AG09319 (cell line): ENCODE results near the gene MAGEB17.

Experiments used
- DNase-seq: peaks from one replicate; pipeline ENCODE4 v3.0.0-alpha.2; 2010; ENCODE audit warnings: low read depth; ENCODE audit errors: extremely low read depth
- TF ChIP-seq, protein P1 (sequence below): IDR thresholded peaks from 2 replicates; pipeline ENCODE4 v1.5.1; 2011; ENCODE audit warnings: low read depth, mild to moderate bottlenecking, inconsistent platforms, low read length, moderate library complexity

Gene MAGEB17

DNA sequence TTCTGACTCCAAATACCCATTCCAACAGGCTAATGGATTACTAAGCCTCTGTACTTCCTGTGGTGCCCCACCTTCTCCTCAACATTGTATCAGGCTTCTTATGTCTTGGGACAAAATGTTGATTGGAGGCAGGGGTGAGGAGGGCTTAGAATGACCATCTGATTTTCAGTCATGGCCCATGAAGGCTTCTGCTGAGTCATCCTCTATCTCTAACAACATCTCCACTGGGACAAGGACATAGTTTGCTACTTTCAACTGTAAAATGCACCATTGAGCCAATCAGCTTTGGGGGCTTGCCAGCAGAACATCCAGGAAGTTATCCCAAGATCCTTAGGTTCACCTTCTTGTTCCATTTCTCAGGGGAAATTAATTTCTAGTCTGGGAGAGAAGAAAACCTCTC lies 29.5 kb downstream of the MAGEB17 start:
- TF ChIP-seq, protein P1, sequence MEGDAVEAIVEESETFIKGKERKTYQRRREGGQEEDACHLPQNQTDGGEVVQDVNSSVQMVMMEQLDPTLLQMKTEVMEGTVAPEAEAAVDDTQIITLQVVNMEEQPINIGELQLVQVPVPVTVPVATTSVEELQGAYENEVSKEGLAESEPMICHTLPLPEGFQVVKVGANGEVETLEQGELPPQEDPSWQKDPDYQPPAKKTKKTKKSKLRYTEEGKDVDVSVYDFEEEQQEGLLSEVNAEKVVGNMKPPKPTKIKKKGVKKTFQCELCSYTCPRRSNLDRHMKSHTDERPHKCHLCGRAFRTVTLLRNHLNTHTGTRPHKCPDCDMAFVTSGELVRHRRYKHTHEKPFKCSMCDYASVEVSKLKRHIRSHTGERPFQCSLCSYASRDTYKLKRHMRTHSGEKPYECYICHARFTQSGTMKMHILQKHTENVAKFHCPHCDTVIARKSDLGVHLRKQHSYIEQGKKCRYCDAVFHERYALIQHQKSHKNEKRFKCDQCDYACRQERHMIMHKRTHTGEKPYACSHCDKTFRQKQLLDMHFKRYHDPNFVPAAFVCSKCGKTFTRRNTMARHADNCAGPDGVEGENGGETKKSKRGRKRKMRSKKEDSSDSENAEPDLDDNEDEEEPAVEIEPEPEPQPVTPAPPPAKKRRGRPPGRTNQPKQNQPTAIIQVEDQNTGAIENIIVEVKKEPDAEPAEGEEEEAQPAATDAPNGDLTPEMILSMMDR, result no peak

GRCh38 chrX:16199343-16199742 lies 32.1 kb downstream of the MAGEB17 start:
- no peak for DNase-seq
- TF ChIP-seq, protein P1, result no peak

More for the DNA sequence above, 29.5 kb downstream of the MAGEB17 start:
- DNase-seq, result no peak

GRCh38 chrX:16202943-16203342 lies 35.7 kb downstream of the MAGEB17 start:
- no peak for DNase-seq
- TF ChIP-seq, protein P1, result no peak

GRCh38 chrX:16204538-16204937 lies 37.3 kb downstream of the MAGEB17 start:
- no peak for DNase-seq
- TF ChIP-seq, protein P1, result no peak

- DNase-seq, result peak; percentile 8
- TF ChIP-seq, protein P1, result no peak
Measured at GRCh38 chrX:16205840-16206239, 38.6 kb downstream of the MAGEB17 start.

DNA sequence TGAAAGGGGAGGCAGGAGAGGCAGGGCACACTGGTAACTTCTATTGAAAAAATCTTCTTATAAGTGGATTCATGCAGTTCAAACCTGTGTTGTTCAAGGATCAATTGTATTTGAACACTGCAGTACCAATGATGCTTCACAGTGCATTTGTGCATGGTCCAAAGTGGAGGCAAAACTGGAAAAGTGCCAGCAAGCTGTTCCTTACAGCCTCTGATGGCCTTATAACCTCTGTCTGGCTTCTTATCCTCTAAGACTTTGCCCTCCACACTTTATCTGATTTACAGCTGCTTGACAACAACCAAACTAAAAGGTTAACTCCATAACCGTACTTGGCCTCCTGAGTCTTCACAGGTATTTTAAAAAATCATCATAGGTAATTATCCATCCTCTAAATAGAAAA lies 40.4 kb downstream of the MAGEB17 start:
- DNase-seq, result no peak
- TF ChIP-seq, protein P1, result no peak

DNA sequence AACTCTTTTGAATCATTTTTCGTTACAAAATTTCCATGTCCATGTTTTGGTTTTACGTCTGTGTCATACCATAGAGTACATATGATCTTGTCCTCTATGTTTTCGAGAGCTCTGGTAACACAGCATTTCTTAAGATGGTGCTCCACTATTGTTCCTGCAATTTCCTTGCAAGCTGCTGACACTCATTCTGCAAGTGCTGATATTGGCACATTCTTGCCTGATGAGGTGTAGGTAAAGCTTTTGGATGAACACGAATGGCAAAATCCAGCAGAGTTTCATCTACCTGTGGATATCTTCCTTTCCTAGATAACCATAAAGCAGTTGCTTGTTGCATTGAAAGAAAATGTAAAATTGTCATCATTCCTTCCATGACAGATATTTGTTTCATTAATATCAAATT lies 41.3 kb downstream of the MAGEB17 start:
- no peak for DNase-seq
- TF ChIP-seq, protein P1, result no peak
